Ovary (tissue), 9 donors: ENCODE data around the gene TBL1X. TPM values are rescaled to one million over a fixed set of nuclear protein-coding genes. Genes with fewer than 3 reads are reported as not detected.

Experiments
- DNase-seq, 5 donors: peaks; one replicate each; pipeline ENCODE4 v3.0.0-alpha.2; 2019 to 2020
- H3K27ac ChIP-seq, 2 donors: fragments of 200-600 bp; one replicate each; pipeline versions ENCODE4 v1.5.1 to v1.8.0; 2019 to 2022
- H3K27me3 ChIP-seq: fragments of 200-600 bp; one replicate; pipeline ENCODE4 v1.8.0; 2022
- H3K36me3 ChIP-seq: fragments of 200-600 bp; sonication (generic); one replicate; pipeline ENCODE4 v1.5.1; 2019
- H3K4me1 ChIP-seq: one replicate; pipeline ENCODE4 v1.8.1; 2013; ENCODE audit warnings: mild to moderate bottlenecking, moderate library complexity; ENCODE audit not compliant: insufficient read depth
- H3K4me3 ChIP-seq: fragments of 200-600 bp; sonication (generic); one replicate; pipeline ENCODE4 v1.5.1; 2017
- H3K9me3 ChIP-seq, 2 donors: fragments of 200-600 bp in 1 of 2; sonication (generic) in 1 of 2; one replicate each; pipeline versions ENCODE4 v1.5.1 to v1.8.1; 2013 to 2019; ENCODE audit warnings: mild to moderate bottlenecking in 1 of 2, moderate library complexity in 1 of 2
- CTCF ChIP-seq, 3 donors: fragments of 450-650 bp in 2 of 3; fragments of 200-600 bp in 1 of 3; IDR thresholded peaks; one replicate each; pipeline versions ENCODE4 v1.5.1 to v1.8.0; 2016 to 2022; ENCODE audit warnings: antibody characterized with exemption in 3 of 3, mild to moderate bottlenecking in 1 of 3
- EP300 ChIP-seq: sonication (generic); formaldehyde crosslinking; IDR thresholded peaks from one replicate; pipeline ENCODE4 v1.6.1; 2017; ENCODE audit warnings: antibody characterized with exemption
- POLR2A ChIP-seq: fragments of 450-650 bp; IDR thresholded peaks from one replicate; pipeline ENCODE4 v1.6.1; 2017; ENCODE audit warnings: antibody characterized with exemption, mild to moderate bottlenecking, moderate library complexity
- WGBS, 3 donors: extraction: QIAGEN DNeasy Blood & Tissue Kit in 1 of 3; methylation state at CpG; one replicate each; pipeline versions ENCODE4 v1.1.5 to v1.1.7; 2013 to 2017; 5-methylcytosine and 5-hydroxymethylcytosine counted together
- intact Hi-C, 4 donors: fragments of 100-400 bp; cut with DNase I; formaldehyde crosslinking; loops; one replicate each; pipeline versions ENCODE4 v1.11.0 to v1.15.1; 2022 to 2023
- polyA plus RNA-seq, 2 donors: library from polyadenylated mRNA; stranded (reverse); fragments of 200-250 nt in 1 of 2; fragments of 350-450 nt in 1 of 2; fragmentation: Illumina TruSeq in 1 of 2; extraction: RNeasy Lipid Tissue Mini Kit (QIAGEN cat#74804) in 1 of 2; gene quantifications; one replicate each; pipeline ENCODE4 v1.2.3, GENCODE V29; 2013 to 2014
- total RNA-seq, 7 donors: library from RNA; depleted of rRNA in 2 of 7; stranded (reverse); fragments of >200 nt in 2 of 7; fragmentation: NEBNext Ultra II Directional in 3 of 7; extraction: Animal tissue kit (Norgen Biotek cat#: 25700) in 3 of 7; gene quantifications; one replicate each; pipeline versions ENCODE4 v1.1.0 to v1.2.4, GENCODE V29; 2016 to 2023
- donor health status: DM: no; HTN: no; CAD: no; lungs with moderate emphysema.
- donor health status: DM: no; HTN: no; CAD: no.
- donor health status: Bipolar disorder and iron deficiency.
- donor health status: DM: yes; HTN: yes; CAD: no.
- donor health status: DM: no; HTN: no; CAD: no.
- donor health status: DM: yes; HTN: yes; CAD: no.

TBL1X gene
- total and polyA plus RNA-seq, 9 donors = 11.3 to 50.5 (median 32.0) TPM

- H3K27ac ChIP-seq = no peak overlapping the region
- no peaks in the 10 kb centered on the region for H3K27me3 ChIP-seq
- H3K4me3 ChIP-seq = no peak overlapping the region
- no peaks in the 10 kb centered on the region for H3K4me1 ChIP-seq
- WGBS, 3 donors = 45 to 47% (median 46%) methylated on average over 14 of the region's 14 CpGs
- DNase-seq = no peak
- intact Hi-C loops = loop anchor here in 1 of 4 donors (5.0 kb wide), 1 partner anchor 1390 kb away; no protein-coding TSS in a partner anchor
- no peak for TF ChIP-seq POLR2A
- no peak for TF ChIP-seq CTCF (IDR thresholded peaks at IDR 0.05)
- no peak for TF ChIP-seq EP300
- H3K36me3 ChIP-seq = no peaks in the 10 kb centered on the region
- no peaks in the 10 kb centered on the region for H3K9me3 ChIP-seq
These were observed 62.1 kb downstream of the TBL1X start for GRCh38 chrX:9526965-9527364.

GRCh38 chrX:9528498-9528897, 63.6 kb downstream of the TBL1X start:
- no peak for DNase-seq
- intact Hi-C loops = loop anchor here in 1 of 4 donors (5.0 kb wide), 1 partner anchor 1389 kb away; no protein-coding TSS in a partner anchor
- H3K27me3 ChIP-seq = no peaks in the 10 kb centered on the region
- no peaks in the 10 kb centered on the region for H3K9me3 ChIP-seq
- TF ChIP-seq POLR2A = no peak
- TF ChIP-seq EP300 = no peak
- TF ChIP-seq CTCF (IDR thresholded peaks at IDR 0.05) = no peak
- H3K27ac ChIP-seq = no peak overlapping the region
- peaks cover 2% of the 10 kb centered on the region for H3K4me1 ChIP-seq
- no peak overlapping the region for H3K4me3 ChIP-seq
- no peaks in the 10 kb centered on the region for H3K36me3 ChIP-seq
- 63 to 66% (median 64%) methylated on average over 7 of the region's 7 CpGs for WGBS, 3 donors

GRCh38 chrX:9529223-9529622, 64.4 kb downstream of the TBL1X start:
- Histone ChIP-seq H3K27me3 (no peaks in the 10 kb centered on the region), H3K4me1 (peaks cover 2% of the 10 kb centered on the region), H3K27ac (no peak overlapping the region), H3K9me3 (no peaks in the 10 kb centered on the region), H3K4me3 (no peak overlapping the region), H3K36me3 (no peaks in the 10 kb centered on the region)
- DNase-seq = no peak
- intact Hi-C loops = loop anchor here in 1 of 4 donors (5.0 kb wide), 1 partner anchor 1388 kb away; no protein-coding TSS in a partner anchor
- TF ChIP-seq CTCF (IDR thresholded peaks at IDR 0.05) = no peak
- 57 to 70% (median 63%) methylated on average over 4 of the region's 4 CpGs for WGBS, 3 donors

- TF ChIP-seq POLR2A (no peak), CTCF (IDR thresholded peaks at IDR 0.05) (no peak), EP300 (no peak)
- no peaks in the 10 kb centered on the region for H3K9me3 ChIP-seq
- H3K4me1 ChIP-seq = peaks cover 2% of the 10 kb centered on the region
- no peak overlapping the region for H3K27ac ChIP-seq
- intact Hi-C loops = no loop called here
- H3K36me3 ChIP-seq = no peaks in the 10 kb centered on the region
- 1 to 3% (median 2%) methylated on average over 9 of the region's 9 CpGs for WGBS, 3 donors
- no peaks in the 10 kb centered on the region for H3K27me3 ChIP-seq
- H3K4me3 ChIP-seq = no peak overlapping the region
- DNase-seq = peak; percentile 68 to 82 (median 80)
These were observed 66.0 kb downstream of the TBL1X start for GRCh38 chrX:9530848-9531274.
